ENCODE measurements around the gene MGAT5.

The MGAT5 gene, protein sequence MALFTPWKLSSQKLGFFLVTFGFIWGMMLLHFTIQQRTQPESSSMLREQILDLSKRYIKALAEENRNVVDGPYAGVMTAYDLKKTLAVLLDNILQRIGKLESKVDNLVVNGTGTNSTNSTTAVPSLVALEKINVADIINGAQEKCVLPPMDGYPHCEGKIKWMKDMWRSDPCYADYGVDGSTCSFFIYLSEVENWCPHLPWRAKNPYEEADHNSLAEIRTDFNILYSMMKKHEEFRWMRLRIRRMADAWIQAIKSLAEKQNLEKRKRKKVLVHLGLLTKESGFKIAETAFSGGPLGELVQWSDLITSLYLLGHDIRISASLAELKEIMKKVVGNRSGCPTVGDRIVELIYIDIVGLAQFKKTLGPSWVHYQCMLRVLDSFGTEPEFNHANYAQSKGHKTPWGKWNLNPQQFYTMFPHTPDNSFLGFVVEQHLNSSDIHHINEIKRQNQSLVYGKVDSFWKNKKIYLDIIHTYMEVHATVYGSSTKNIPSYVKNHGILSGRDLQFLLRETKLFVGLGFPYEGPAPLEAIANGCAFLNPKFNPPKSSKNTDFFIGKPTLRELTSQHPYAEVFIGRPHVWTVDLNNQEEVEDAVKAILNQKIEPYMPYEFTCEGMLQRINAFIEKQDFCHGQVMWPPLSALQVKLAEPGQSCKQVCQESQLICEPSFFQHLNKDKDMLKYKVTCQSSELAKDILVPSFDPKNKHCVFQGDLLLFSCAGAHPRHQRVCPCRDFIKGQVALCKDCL

DNA sequence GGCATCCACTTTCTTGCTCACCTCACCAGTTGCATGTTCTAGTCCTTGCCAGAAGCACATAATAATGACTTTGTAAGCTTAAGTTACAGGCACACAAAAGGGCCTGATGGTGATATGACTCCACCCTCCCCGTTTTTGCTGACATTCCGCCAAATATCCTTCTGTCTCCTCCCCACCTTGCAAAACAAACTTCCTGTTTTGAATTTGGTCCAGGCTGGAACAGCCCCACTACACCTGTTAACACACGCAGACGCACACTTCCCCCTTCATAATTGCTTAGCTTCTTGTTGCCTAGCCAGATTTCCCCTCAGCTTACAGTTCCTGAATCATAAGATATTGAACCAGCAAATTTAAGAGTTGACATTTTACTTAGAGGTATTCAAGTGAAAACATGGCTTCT lies at the start of gene MGAT5:
Gene MGAT5 (plus strand): TSS at position 269 of the 400 bp plus-strand sequence. CDS start 332 bp downstream, outside the sequence.
- no peak for DNase-seq (ENCODE audit: low spot score)

DNA sequence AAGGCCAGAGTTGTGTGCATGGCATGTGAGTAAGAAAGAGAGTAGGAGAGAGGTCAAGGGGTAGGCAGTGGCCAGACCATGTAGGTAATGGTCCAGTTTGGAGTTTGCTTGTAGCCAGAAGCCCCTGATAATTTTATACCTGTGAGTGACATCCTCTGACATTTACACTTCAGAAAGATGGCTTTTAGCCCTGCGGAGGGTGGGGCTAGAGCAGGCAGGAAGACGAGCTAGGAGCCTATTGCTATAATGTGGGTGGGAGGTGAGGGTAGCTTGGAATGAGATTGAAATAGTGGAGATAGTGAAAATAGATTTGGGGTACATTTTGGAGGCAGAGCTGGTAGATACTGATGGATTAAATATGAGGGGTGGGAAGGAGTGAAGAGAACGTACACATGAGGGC lies 48.8 kb upstream of the MGAT5 start:
- DNase-seq (ENCODE audit: low spot score) = no peak

DNA sequence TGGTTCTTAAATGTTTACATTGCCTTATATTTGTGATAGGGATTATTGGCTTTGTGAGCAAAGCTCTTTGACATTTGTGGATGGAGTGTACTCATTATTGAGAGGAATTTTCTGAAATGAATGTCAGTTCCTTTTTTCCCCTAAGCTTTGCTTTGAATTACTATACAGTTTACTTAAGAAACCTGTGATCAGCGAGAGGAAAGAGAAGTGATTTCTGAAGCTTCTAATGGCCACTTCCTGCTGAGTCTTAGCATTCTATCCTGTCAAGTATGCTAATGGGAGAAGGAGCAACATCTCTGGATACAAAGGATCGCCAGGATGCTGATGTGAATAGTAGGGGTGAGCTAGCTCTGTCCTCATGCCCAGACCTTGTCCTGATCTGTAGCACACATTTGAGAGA lies 47.8 kb upstream of the MGAT5 start:
- no peak for DNase-seq (ENCODE audit: low spot score)

DNA sequence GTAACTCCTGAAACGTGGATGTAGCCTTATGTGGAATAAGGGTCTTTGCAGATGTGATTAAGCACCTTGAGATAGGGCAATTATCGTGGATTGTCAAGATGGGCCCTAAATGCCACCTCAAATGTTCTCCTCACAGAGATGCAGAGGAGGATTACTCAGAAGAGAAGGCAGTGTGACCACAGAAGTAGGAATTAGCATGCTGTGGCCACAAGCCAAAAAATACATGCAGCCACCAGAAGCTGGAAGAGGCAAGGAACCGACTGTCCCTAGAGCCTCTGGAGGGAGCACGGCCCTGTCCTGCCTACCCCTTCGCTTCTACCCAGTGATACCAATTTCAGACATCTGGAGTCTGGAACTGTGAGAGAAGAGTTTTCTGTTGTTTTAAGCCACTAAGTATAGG lies 47.3 kb upstream of the MGAT5 start:
- DNase-seq (ENCODE audit: low spot score) = no peak

DNA sequence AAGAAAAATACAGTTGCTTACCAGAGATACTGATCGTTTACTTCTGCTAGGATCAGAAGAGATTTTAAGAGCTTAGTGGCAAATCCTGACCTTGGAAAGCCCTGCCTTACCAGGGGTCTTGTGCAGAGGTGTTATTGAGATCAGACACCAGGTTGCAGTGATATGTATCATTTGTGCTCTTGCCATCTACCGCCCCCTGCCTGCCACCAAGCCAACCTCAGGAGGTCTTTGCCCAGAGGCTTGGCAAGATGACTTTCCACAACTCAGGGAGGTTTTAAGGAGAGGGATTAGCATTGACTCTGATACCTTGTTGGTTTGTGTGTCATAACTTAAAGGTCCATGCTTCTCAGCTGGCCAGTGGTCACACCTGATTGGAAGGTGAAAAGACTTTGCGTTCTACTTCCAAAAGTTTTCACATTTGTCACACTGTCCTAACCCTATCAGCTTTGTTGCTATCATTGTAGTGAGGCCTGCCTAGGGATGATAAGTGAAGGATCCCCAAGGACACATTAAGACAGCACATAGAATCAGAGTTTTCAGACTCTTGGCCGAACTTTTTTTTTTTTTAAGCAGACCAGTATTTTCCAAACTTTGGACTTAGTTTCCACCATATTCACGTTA lies 46.2 kb upstream of the MGAT5 start:
- no peak for DNase-seq (ENCODE audit: low spot score)

DNA sequence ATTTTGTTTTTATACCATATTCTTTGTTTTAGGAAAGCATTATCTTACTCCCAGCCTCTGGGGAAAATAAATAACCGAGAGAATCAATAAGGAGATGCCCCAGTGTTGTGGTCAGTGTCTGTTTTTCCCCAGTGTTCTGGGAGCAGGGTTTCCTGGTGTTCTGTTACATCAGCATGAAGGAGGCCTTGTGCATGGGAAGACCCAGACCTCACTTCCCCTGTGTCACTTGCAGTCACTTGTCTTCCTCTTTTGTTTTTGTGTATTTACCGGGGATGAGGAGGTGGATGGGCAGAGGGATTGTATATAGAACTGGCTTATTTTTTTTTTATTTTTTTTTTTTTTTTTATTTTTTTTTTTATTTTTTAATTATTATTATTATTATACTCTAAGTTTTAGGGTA lies 45.0 kb upstream of the MGAT5 start:
- DNase-seq (ENCODE audit: low spot score) = no peak

DNA sequence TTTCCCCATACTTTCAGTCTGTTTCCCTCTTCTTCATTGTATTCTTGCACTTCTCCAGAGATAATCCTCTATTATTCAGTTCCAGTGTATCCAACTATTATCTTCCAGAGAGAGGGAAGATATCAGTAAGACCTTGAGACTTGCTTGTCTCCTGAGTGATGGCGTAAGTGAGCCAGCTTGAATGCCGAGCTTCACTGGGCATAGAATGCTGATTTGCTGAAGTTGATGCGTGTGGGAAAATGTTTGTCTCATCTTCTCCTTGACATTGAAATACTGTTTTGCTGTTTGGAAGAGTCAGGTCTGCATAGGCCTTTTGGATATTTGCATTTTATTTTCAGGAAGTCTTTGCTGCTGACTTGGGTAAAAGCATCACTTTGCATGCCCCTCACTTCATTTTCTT lies 41.1 kb upstream of the MGAT5 start:
- DNase-seq (ENCODE audit: low spot score) = no peak

DNA sequence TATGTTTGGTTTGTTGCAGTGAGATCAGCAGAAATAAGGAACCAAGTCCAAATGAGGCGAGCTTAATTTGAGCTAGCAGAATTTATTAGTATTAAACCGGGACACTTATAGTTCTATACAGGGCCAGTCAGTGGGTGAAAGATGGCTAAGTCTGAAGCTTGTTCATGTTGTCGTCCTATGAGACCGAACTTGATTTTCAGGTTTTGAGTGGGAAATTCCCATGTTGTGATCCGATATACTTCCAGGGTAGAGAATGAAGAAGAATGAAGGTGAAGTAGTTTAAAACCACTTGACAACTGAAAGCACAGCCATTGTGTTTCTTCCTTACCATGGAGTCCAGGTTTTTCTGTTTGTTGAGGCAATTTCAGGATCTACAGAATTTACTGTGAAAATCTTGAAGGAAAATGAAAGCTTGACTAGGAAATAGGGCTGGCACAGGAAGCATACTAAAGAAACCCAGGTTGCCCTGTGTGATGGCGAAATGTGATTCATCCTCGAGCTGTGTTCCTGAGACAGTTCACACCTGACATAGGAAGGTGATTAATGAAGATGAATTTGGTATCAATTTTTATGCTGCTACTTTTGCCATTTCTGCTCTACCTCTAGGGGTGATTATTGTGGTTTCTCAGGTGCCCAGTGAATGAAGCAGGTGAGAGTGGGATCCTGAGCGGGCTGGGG lies 37.6 kb upstream of the MGAT5 start:
- DNase-seq (ENCODE audit: low spot score) = no peak

DNA sequence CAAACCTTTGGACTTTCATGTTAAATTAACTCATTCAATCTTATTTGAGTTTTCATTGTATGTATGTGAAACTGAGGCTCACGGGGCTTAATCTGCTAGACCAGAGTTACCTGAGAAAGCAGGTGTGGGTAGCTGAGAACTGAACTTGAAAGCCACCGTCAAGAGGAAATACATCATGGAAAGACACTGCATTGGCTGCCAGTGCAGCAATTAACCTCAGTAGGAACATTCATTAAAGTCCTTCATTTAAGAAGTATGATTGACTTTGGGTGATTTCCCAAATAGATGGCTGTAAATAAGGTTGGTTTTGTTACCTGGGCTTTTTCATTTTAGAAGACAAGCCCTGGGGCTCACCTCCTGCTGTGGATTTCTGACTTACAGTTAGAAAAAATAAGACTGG lies 36.5 kb upstream of the MGAT5 start:
- DNase-seq (ENCODE audit: low spot score) = no peak

DNA sequence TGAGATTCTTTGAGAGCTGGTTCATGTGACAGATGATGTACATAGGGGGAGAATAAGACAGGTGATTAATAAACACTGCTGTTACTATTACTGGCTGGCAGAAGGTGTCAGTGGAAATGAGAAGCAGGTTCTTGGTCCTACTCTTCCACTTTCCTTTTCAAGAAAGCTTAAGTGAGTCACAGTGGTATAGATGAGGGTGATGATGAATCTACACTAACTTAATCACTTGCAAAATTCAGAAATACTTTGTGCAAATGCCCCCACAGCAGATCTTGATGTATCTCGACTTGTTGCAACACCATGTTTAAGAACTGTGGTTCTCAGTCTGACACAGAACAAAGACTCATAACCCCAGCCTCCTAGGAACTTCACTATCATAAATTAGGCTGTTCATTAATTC lies 35.9 kb upstream of the MGAT5 start:
- no peak for DNase-seq (ENCODE audit: low spot score)

DNA sequence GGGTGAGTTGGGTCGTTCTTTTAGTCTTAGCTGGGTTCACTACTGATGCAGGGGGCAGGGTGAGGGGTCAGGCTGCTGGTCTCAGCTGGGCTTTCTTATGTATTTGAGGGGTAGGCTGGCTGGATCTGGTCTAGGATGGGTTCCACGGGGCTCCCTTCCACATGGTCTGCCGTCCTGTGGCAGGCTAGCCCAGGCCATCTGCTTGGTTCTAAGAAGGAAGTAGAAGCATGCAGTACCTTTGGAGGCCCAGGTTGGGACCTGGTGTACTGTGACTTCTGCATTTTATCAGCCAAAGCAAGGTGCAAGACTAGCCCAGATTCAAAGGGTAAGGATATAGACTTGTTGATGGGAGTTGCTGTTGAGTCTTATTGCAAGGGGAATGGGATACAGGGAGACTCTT lies 35.5 kb upstream of the MGAT5 start:
- no peak for DNase-seq (ENCODE audit: low spot score)

DNA sequence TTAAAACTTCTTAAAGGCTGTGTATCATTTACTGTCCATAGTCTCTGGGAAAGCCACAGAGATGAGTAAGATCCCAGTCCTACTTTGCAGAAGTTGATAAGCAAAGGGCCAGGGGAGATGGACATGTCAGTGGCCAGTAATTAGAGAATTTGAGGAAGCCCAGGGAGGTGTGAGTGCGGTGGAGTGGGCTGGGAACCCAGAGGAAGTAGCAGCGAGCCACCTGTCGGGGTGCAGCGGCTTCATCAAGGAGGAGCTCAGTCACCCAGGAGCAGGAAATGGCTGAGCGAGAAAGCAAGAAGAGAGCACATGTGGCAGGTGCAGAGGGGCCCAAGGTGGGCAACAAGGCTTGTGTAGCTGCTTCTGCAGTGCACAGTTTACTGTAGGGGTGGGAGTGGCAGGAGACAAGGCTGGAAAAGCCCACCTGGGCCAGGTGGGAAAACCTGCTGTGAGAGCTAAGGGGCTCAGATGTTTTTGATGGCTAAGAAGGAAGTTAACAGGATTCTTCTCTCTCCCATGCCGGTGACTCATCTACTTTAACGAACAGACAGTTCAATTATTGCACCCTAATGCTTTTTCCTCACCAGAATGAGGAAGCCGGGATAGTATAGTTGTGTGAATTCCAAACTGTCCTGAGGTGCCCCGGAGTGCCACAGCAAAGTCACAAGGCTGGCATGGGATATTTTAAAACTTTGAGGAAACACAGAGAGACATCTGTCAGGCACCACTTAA lies 34.8 kb upstream of the MGAT5 start:
- DNase-seq (ENCODE audit: low spot score) = no peak

DNA sequence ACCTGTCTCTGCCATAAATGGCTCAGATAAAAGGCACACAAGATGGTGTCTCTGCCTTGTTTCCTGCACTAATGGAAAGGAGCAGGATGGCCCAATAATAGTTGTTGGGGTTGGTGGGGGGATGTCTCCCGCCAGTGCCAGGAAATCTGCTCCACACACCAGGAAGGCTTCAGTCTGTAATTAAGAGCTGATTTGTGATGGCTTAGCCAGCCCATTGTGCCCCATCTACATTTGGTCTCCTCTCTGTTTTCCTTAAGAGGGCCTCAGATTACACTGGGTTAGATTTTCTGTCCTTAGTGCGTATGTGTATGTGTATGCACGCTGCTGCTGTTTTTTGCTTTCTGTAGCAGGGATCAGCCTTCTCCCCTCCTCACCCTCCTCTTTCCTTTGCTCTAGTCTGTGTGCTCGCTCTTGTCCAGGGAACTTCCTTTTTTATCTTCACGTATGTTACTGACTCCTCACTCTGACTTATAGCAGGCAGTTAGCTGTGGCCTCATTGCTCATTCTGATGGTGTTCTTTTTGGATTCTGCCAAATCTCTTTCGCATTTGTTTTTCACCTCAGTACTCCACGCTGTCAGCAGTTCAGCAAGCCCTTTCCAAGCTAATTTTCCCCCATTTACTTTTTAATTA lies 33.4 kb upstream of the MGAT5 start:
- no peak for DNase-seq (ENCODE audit: low spot score)

DNA sequence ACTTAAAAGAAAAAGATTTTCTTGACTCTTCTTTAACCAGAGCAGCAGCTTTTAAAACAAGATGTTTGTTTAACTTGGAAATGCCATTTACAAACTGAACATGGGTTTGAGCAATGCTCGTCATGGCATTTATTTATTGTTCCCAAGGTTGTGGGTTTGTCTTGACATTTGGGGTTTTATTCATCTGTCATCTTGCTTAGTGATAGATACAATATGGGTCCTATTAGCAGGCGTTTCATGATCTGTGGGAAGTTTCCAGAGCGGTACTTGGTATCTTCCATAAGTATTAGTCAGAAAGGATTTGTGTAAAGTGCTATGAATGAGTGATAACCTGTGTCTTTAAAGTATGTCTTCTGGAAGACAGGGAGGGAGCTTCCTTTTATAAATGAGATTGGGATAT lies 29.9 kb upstream of the MGAT5 start:
- DNase-seq (ENCODE audit: low spot score) = no peak

DNA sequence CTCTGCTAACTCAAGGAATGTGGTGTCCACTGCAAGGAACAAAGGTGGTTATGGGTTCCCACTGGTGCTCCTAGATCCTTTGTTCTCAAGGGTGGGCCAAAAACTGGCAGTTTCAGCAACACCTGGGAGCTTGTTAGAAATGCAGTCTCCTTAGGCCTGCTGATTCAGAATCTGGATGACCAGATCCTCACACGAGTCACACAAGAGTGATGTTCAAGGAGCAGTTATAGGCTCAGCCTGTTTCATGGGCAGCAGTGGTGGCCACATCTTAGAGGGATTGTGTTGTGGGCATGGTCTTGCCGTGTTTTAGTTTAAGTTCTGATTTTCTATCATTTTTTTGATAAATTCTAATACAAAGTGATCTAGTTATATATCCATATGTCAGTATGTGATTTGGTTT lies 28.7 kb upstream of the MGAT5 start:
- peak; percentile 23 for DNase-seq (ENCODE audit: low spot score)

DNA sequence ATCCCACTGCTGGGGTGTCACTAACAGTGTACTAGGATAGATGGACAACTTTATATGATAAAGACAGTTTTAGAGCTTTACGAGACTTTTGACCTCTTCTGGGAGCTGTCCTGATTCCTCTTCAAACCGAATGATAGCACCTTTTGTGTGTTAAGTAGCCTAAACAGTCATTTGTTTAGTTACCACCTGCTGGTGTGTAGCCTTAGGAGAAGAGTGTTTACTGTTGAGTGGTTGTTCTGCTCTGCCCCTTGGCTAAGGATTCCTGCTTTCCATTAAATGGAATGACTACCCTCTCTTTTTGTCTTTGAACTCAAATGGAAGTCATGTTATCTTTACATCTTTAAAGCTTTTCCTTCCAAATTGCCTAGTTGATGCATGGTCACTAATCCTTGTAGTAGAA lies 28.0 kb upstream of the MGAT5 start:
- DNase-seq (ENCODE audit: low spot score) = no peak

DNA sequence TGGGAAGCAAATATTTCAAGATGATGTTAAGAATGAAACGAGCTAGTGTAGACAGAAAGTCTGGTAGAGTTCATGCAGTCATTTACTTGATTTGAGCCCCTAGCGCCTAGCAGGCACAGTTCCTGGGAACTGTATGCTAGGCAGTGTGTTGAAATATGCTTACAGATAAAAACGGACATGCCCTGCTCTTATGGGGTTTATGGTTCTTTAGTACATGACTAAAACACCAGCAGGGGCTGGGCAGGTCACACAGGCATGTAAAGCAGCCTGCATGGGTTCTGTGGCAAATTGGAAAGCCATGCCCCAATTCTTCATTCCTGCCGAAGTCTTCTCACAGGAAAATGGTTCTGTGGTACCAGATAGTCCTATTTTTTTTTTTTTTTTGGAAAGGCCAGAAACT lies 27.3 kb upstream of the MGAT5 start:
- DNase-seq (ENCODE audit: low spot score) = no peak

DNA sequence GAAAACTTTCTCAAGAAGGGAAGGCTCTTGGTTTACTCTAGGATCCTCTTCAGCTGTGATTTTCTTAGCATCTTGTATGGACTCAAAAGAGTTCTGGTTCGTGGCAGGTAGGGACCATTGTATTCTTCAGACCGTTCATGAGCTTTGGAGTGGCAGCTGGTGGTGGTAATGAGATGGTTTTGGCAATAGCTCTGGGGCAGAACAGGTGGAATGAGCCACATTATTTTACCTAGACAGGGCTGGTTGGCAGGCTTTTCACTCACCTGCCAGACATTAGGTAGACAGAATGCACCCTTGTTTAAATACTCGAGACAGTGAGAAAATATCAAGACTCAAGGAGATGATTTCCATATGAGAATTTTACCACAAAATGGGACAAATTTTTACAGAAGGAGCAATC lies 26.2 kb upstream of the MGAT5 start:
- no peak for DNase-seq (ENCODE audit: low spot score)

DNA sequence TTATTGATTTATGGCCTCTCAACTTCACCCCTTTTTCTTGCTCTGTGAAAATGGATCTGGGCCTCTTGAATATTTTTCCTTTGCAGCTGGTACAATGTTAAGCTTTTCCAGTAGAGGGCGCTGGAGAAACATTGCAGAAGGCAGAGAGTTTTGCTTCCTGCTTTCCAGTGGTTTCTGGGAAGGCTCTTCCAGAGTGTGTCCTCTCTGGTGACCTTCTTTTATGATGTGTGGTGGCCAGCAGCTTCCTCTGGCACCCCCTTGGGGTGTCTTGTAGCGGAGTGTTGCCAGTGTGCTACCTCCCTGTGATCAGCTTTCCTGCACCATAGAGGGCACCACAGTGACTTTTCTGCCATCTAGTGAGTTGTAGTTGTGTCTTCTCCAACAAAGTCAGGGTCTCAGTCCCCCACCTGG lies 25.4 kb upstream of the MGAT5 start:
- peak; percentile 18 for DNase-seq (ENCODE audit: low spot score)

DNA sequence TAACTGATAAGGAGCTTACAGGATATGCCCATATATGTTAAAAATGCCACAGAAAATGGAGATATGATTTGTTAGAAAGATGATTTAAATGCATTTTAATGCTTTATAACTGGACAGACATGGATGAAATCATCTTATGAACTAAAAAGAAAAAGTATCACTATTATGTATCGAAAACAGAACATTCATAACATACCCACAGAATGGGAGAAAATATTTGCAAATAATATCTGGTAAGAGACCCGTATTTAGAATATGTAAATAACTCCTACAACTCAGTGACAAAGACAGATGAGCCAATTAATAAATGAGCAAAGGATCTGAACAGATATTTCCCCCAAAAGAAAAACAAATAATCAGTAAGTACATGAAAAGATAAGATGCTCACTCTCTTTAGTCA lies 24.3 kb upstream of the MGAT5 start:
- DNase-seq (ENCODE audit: low spot score) = no peak

DNA sequence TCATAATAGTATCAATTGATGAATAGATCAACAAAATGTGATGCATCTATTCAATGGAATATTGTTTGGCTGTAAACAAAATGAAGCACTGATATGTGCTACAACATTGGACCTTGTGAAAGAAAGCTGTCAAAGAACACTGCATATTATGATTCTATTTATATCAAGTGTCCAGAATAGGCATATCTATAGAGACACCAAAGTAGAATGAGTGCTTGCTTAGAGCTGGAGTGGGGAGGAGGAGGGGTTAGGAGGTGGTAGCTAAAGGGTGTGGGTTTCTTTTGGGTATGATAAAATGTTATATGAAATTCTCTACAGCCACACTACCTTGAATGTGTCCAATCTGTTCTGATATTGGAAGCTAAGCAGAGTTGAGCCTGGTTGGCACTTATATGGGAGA lies 23.0 kb upstream of the MGAT5 start:
- DNase-seq (ENCODE audit: low spot score) = no peak
